ENCODE results near the gene FOXL2NB.
A peak's percentile ranks its signal among the peaks of the same experiment; 100 is the strongest.
"Not testable (repeated sequence)": the region's sequence is repeated elsewhere in the genome, so short reads cannot be mapped to it uniquely, and the experiment has no call there.

FOXL2NB gene

DNA sequence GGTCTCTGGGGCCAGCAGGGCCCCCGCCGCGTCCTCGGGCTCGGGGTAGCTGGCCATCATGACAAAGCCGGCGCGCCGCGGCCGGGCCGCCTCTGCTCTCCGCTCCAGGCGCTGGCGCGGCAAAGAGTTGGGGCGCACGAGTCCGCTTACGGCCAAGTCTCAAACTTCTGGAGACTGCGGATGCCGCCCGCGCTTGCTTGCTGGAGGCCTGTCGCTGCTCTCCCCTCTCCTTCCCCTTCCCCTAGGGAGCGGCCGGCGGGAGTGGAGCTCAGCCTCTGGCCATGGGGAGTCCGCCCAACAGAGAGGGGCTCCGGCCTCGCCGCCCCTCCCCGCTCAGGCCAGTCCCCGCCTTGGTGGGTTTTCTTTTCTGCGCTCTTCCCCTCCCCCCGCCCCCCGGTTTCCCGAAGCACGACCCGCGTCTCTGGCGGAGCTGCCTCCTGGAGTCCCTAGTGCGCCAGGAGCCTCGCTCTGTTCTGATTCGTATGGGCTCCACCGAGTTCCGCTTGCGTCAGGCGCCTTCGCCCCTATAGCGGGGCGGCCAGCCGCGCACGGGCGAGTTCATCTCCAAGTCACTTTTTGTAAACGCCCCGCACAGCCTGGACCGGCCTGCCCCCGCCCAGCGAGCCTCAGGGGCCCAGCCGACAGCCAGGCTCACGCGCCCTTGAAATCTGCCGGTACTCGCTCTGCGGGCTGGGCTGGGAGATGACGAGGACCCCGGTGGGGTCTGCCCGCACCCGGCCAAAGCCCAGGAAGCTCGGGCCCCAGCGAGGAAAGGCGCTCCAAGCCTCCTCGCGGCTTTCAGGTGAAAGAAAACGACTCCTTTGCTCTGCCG lies at the start of gene FOXL2NB, which contains the start of gene FOXL2:
TSS of gene FOXL2NB (plus strand) at position 555 of the 832 bp plus-strand sequence. CDS start at position 703, 148 bp downstream.
TSS of gene FOXL2 (minus strand) at position 475 of the 832 bp plus-strand sequence. CDS start at position 60, 415 bp downstream.
- DNase-seq (ENCODE audit: low read depth): no peak

DNA sequence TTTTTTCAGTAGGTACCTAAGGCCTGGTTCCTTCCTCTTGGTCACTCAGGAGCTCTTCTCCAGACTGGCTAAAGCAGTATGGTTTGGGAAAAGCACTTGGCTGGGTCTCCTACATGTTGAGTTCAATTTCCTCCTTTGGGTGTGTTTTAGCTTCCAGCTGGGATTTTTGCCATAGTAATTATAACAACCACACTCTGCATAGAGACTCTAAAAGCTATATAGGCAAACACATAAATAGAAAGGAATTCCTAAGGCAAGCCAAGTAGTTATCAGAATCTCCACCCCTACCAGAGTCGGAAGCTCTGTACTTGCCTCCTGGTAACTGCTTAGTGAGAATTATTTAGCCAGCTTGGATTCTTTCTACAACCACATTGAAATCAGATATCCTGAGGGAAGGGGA lies 48.7 kb upstream of the FOXL2NB start:
- peak; percentile 75 for DNase-seq (ENCODE audit: low read depth)

DNA sequence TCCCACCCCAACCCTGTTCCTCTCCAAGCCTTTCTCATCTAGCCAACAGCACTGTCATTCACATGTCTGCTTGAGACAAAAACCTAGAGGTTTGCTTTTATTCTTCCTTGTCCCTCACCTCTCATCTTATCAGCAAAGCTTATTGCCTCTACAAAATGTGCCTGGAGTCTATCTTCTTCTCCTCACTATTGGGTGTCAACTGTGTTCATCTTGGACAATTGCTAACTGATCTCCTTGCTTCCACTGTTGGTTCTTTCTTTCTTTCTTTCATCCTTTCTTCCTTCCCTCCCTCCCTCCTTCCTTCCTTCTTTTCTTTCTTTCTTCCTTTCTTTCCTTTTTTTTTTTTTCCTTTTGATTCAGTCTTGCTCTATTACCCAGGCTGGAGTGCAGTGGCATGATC lies 48.3 kb upstream of the FOXL2NB start:
- DNase-seq (ENCODE audit: low read depth): no peak

DNA sequence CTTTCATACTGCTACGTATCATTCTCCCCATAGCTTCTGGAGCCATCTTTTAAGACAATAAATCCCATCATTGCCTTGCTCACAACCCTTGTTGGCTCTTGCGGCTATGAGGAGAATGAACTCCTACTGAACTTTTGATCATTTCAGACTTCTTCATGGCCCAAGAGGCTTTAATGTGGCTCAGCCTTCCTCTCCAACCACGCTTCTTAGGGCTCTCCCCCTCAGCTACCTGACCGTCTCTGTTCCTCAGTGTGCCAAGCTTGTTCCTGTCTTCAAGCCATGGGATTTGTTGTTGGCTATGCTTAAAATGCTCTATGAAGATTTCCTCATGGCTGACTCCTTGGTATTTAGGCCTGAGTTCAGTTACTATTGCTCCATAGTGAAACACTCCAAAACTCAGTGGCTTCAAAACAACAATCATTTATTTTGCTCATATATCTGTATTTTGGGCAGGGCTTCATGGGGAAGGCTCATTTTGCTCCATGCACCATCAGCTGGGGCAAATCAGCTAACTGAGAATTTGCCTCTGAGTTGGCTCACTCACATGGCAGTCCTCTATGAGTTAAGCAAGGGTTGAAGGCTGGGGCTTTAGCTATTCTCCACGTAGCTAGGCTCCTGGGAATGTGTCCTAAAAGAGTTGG lies 47.5 kb upstream of the FOXL2NB start:
- peak; percentile 66 for DNase-seq (ENCODE audit: low read depth)

DNA sequence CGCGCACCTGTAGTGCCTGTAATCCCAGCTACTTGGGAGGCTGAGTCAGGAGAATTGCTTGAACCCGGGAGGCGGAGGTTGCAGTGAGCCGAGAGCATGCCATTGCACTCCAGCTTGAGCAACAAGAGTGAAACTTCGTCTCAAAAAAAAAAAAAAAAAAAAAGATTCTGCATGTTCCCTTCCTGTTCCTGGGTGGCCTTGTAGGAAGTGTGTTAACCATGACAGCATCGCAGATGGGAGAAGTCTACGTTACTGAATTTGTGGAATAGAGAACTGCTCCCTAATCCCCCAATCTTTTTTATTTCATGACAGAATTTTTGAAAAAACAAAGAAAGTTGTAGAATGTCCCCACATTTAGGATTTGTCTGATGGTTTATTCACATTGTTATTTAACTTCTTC lies 45.5 kb upstream of the FOXL2NB start:
- DNase-seq (ENCODE audit: low read depth): no peak

DNA sequence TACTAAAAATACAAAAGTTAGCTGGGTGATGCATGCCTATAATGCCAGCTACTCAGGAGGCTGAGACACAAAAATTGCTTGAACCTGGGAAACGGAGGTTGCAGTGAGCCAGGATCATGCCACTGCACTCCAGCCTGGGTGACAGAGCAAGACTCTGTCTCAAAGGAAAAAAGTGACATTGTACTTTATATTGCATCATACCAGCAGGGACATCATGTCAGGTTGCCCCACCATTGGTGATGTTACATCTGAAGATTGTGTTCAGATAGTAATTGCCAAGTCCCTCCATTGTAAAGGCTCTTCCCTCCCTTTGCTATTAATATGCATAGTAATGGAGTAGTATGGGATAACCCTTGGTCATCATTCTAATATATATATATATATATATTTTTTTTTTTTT lies 44.8 kb upstream of the FOXL2NB start:
- DNase-seq (ENCODE audit: low read depth): no peak

DNA sequence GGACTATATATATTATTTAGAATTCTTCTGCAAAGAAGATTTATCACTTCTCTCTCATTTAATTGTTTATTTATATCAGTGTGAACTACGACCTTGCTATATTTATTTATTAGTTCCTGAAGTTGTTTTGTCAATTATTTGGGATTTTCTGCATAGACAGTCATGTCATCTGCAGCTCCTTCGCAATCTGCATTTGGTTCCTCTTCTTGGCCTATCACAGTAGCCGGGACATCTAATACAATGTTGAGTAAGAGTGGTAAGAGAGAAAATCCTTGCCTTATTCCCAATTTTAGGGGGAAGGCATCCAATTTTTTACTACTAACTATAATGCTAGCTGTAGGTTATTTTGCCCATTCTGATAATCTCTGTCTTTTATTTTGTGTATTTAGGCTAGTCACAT lies 39.5 kb upstream of the FOXL2NB start:
- DNase-seq (ENCODE audit: low read depth): no peak

DNA sequence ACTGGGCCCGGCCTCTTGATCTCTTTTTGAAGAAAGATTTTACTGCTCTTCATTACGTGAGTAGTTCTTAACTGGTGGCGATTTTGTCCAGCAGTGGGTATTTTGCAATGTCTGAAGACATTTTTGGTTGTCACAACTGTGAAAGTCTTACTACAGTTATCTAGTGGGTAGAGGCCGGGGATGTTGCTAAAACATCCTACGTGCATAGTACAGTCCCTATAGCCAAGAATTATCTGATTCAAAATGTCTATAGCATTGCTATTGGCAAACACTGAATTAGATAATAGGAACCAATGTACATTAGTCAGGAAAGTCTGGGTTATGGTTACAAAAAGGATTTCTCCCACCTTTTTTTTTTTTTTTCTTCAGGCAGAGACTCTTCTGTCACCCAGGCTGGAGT lies 38.2 kb upstream of the FOXL2NB start:
- no peak for DNase-seq (ENCODE audit: low read depth)

DNA sequence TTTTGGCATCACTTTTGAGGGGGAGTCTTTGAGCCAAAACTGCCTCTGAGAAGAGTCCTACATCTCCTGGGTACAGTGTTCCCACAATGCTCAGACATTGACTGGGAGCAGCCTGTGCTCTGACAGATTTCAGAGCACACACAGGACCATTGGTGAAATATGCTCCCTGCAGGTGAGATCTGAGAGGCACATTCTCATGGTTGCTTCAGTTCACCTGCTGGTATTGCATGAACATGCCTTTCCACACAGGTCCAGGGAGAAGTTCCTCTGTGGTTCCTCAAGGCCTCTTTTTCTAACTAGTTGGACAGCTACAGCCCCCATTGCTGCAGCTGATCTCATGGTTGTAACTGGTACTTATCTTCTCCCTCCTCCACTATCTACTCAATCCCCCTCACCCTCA lies 37.1 kb upstream of the FOXL2NB start:
- DNase-seq (ENCODE audit: low read depth): no peak

DNA sequence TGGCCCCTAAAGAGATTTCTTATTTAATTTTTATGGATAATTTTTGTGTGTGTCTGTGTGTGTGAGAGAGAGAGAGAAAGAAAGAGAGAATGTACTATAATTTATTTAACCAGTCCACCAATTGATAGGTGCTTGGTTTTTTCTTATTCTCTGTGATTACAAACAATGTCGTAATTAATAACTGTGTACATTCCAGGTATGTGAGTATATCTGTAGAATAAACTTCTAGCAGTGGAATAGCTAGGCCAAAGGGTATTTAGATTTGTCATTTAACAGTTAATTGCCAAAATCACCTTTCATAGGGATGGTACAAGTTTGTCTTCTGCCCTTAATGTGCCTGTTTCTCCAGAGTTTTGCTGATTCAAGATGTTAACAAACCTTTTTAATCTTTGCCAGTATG lies 35.4 kb upstream of the FOXL2NB start:
- no peak for DNase-seq (ENCODE audit: low read depth)

DNA sequence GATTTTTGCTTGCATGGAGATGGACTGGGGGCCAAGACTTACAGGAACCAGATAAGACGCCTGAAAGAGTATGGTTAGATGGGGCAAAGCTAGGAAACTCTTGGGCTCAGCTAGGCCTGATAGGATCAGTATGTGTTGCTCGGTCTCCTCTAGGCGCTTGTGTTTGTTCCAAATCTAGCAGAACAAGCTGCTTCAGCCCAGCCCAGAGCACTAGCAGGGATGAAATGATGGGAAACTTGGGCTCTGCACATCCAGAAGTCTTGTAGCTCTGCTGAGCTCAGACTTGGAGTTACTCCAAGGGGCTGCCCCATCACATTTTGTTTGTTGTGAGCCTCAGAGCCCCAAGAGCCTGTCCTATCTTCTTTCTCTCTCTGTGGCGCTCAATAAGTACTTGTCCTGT lies 34.8 kb upstream of the FOXL2NB start:
- DNase-seq (ENCODE audit: low read depth): peak; percentile 13

DNA sequence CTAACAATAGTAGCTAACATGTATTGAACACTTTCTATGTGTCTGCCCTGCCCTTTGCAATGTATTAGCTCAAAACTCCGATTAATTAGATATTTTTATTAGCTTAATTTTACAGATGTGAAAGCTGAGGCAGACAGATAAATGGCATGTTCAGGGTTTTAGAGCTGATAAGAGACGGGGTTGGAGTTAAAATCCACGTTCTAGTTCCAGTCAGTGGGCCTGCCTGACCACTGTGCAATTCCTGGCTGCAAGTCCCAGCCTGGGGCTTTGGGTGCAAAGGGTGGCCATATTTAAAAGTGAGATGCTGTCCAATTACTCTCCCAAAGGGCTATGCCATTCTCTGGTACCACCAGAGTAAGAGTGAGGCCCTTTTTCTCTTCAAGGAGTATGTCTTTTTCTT lies 33.3 kb upstream of the FOXL2NB start:
- DNase-seq (ENCODE audit: low read depth): no peak

DNA sequence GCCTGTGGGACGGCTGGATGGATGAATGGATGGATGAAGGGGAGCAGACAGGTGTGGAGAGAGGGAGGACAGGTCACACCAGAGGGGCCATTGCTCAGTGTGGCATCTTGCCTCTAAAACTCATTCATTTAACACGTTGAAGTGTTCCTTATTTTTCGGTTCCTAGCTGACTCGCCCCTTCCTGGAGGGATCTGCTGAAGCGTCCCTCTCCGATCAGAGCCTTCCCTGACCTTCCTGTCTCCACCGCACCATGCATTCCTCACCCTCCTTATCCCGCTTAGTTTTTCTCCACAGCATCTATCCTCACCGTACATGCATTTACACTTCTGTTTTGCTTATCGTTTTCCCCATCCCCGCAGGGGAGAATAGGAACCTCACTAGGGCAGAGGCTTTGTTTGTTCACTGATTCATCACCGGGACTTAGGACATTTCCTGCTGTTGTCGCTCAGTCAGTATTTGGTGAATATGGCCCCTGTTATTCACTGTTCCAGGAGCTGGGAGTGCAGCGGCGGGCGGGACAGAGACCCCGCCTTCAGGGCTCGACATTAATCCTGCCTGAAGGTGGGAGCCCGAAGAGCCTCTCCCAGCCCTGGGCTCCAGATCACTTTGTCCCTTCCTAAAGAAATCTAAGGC lies 32.0 kb upstream of the FOXL2NB start:
- DNase-seq (ENCODE audit: low read depth): peak; percentile 53

DNA sequence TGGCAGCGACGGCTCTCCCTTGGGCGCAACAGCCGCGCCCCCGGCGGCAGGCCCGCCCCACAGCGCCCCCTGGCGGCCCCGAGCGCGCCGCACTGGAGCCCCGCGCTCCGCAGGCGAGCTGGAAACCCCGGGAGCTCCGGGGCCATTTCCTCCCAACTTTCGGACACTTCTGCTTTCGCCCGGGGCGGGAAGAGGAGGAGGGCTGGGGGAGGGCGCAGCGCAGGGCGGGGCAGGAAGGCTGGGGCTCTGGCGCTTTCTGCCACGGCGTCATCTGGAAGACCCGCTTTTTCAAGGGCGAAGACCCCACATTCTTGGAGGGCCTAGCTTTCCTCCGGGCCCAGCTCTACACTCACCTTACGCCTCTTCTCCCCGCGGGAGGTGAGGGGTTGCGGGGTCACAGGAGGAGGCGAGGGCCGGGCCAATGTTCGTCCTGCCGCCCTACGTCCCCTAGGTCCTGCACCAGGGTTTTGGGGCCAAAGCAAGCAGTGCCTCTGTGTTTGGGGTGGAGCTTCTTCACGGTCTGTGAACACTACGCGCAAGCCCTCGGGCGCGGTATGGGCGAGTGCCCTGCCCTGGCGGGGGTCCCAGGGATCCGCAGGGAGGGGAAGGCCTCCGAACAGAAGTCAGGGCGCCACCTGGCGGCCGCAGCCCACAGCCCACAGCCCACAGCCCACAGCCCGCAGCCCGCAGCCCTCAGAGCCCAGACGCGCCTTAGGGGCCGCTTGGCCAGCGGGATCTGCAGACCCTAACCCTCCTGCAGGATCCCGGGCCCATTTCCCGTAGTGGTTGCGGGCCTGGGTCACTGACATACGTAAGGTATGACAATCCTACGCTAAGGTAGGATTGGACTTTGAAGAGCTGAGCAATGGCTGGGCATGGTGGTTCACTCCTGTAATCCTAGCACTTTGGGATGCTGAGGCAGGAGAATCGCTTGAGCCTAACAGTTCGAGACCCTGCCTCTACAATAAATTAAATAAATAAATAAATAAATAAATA lies 31.2 kb upstream of the FOXL2NB start:
- peak; percentile 97 for DNase-seq (ENCODE audit: low read depth)

DNA sequence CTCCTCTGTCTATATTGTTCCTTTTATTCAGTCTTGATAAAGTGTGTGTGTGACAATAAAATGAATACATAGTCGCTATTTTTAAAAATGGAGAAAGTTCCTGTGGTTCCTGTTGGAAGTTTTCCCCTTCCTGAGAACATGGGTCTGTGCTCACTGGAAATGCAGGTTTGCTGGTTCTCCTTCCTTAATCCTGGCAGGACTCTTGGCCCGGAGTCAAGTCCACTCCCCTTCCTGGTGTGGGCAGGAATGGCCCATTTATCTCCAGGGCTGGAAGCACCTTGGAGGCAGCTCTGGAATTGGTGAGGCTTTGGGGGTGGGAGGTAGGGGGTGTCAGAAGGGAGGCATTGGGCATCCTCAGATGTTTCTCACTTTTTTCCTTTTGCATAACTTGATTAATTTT lies 30.2 kb upstream of the FOXL2NB start:
- DNase-seq (ENCODE audit: low read depth): no peak

DNA sequence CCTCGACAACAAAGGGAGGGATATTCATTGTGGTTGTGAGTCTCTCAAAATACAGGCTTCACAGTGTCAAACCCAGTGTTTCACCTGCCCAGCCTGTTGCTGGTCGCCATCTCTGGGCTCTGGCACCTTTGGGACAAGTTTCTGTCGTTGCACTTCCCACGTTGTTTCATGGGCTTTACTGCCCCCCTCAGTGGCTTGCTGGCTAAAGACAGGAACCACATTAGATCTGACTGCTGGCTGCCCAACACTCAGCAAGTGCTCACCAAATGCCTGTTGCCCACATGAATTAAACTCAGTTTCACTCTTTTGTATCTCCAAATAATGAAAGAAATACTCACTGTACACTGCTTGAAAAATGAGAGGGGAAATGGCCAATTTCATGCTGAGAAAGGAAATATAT lies 27.7 kb upstream of the FOXL2NB start:
- DNase-seq (ENCODE audit: low read depth): no peak

DNA sequence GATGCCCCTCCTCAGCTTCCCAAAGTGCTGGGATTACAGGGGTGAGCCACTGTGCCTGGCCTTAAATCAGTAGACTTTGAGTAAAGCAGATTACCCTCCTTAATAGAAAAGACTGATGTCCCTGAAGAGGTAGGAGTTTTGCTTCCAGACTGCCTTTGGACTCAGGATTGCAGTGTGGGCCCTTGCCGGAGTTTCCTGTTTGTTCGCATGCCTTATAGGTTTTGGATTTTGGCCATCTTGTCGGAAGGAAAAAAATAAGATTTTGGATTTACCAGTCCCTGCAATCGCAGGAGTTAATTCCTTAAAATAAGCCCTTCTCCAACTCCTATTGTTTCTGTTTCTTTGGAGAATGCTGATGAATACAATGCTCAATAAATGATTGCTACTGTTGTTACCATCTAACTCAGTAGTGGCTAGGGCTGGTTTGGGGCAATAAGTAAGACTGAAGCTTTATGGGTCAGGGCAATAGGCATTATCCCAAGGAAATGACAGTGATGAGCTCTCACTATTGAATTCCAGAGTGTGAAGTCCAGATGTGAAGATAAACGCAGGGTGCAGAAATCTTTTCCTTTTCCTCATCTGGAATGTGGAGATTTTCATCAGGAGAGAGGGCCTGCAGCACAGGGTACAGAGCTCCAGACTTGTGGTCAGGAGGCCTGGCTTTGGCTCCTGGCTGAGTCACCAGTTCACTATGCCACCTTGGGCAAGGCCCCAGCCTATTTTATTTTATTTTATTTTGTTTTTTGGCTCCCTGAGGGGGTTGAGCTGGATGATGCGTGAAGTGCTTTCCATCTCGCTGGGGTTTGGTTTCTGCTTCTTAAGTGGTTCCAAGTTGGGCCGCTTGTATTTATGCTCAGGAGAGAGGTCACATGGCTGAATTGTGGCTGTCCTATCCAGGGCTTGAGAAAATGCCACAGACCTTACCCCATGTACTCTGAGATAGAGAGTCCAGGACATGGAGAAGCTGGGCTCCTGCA lies 25.4 kb upstream of the FOXL2NB start:
- DNase-seq (ENCODE audit: low read depth): peak; percentile 91

DNA sequence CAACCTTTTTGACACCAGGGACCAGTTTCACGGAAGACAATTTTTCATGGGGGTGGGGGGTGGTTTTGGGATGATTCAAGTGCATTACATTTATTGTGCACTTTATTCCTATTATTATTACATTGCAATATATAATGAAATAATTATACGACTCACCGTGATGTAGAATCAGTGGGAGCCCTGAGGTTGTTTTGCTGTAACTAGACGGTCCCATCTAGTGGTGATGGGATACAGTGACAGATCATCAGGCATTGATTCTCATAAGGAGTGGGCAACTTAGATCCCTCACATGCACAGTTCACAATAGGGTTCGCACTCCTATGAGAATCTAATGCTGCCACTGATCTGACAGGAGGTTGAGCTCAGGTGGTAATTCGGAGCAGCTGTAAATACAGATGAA lies 24.6 kb upstream of the FOXL2NB start:
- DNase-seq (ENCODE audit: low read depth): not testable (repeated sequence)

DNA sequence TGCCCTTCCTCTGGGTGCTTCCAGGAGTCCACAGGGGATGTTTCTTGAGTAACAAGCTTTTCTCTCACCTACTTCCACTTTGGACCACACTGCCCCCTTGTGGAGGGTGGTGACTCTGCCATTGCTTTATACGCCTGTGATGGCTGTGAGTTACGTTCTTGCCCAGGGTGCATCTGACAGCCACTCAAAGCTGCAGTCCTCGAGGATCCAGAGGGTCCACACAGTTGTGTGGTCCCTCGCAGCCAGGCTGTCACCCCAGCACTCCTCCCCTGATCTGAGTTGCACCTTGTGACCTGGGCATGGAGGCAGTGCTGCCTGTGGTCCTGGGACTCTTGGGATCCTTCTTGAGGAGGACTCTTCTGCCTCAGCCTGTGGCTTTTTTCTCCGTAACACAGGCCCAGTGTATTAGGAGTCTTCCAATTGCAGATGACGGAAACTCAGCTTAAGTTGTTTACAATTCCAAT lies 23.5 kb upstream of the FOXL2NB start:
- DNase-seq (ENCODE audit: low read depth): peak; percentile 71

DNA sequence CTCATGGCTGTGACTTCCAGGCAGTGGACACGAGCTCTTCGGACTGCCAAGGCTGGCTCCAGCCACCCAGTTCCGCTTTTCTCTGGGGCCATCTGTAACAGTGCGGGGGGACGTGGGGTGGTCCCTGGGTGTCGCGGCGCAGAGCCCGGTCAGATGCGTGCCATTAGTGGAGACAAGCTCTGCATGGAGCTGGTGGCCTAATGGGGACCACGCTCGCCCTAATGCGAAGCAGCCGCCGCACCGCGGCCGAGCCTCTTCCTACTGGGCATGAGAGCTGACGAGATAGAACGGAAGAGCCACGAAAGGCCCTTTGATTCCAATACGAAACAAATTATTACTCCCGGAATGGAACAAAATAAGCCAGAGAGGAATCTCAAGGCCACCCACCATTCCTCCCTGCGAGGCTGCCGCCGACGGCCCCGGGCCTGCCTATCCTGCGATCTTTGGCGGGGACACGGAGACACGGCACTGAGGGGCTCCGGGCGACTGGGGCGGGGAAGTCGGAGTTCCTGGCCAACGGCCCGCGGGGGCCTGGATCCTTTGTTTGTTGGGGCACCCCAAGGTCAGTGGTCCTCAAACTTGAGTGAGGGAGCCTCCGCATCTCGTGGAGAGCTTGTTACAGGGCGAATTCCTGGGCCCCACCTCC lies 18.2 kb upstream of the FOXL2NB start:
- DNase-seq (ENCODE audit: low read depth): no peak

Measured in fibroblast of gingiva (primary cell).